Naive thymus-derived CD4-positive, alpha-beta T cell (primary cell): Measurements from ENCODE around the gene KIAA0825. TPM values are rescaled to one million over a fixed set of nuclear protein-coding genes. Genes with fewer than 3 reads are reported as not detected.

ENCODE experiments used
- ATAC-seq: fragments of 150-1000 bp; cut with Tn5 transposase; 2 replicates; pipeline ENCODE4 v1.10.0; 2021; ENCODE audit warnings: mild to moderate bottlenecking, moderate library complexity
- CTCF ChIA-PET: fragments of 350-600 bp; sonication (Branson Sonifier 250); formaldehyde crosslinking; loops from one replicate; lab custom pipeline; 2021; ENCODE audit warnings: antibody characterized with exemption; lab: Charles Lee
- POLR2A ChIA-PET: fragments of 350-600 bp; sonication (Branson Sonifier 250); formaldehyde crosslinking; loops from one replicate; lab custom pipeline; 2021; ENCODE audit warnings: antibody characterized with exemption, inconsistent platforms; lab: Charles Lee
- DNase-seq, 9 donors: peaks; one replicate each; pipeline versions ENCODE4 v3.0.0 to v3.0.0-alpha.2; 2020 to 2022; ENCODE audit warnings: mixed read lengths in 1 of 9
- H3K27ac ChIP-seq: one replicate; pipeline ENCODE4 v1.7.0; 2013; ENCODE audit warnings: mild to moderate bottlenecking, low read depth, low read length, moderate library complexity
- H3K27me3 ChIP-seq, 2 donors: one replicate each; pipeline ENCODE4 v1.7.0; 2013; ENCODE audit warnings: low read length in 2 of 2, mild to moderate bottlenecking in 2 of 2, moderate library complexity in 2 of 2; ENCODE audit not compliant: control insufficient read depth in 2 of 2, insufficient read depth in 2 of 2
- H3K36me3 ChIP-seq, 3 experiments: 1 replicate in 2 of 3; 2 replicates in 1 of 3; pipeline ENCODE4 v1.7.0; 2013; ENCODE audit warnings: low read length in 3 of 3, mild to moderate bottlenecking in 3 of 3, moderate library complexity in 1 of 3; ENCODE audit not compliant: insufficient read depth in 3 of 3, control insufficient read depth in 2 of 3
- H3K4me1 ChIP-seq, 2 donors: one replicate each; pipeline ENCODE4 v1.7.0; 2013; ENCODE audit warnings: low read length in 2 of 2, mild to moderate bottlenecking in 2 of 2, moderate library complexity in 1 of 2; ENCODE audit not compliant: control insufficient read depth in 2 of 2, insufficient read depth in 2 of 2
- H3K4me3 ChIP-seq: 2 replicates; pipeline ENCODE4 v1.7.0; 2013; ENCODE audit warnings: mild to moderate bottlenecking, low read length
- H3K9me3 ChIP-seq, 3 experiments: 1 replicate in 2 of 3; 2 replicates in 1 of 3; pipeline ENCODE4 v1.7.0; 2013; ENCODE audit warnings: low read length in 3 of 3; ENCODE audit not compliant: control insufficient read depth in 2 of 3
- H3K27ac Mint-ChIP-seq, 9 donors: one replicate each; pipeline ENCODE4 v1.8.0; 2020 to 2022; ENCODE audit warnings: mixed read lengths in 9 of 9, mild to moderate bottlenecking in 8 of 9, moderate library complexity in 5 of 9, inconsistent platforms in 2 of 9
- H3K27me3 Mint-ChIP-seq, 5 donors: one replicate each; pipeline ENCODE4 v1.8.0; 2021 to 2022; ENCODE audit warnings: mixed read lengths in 5 of 5, mild to moderate bottlenecking in 1 of 5
- H3K36me3 Mint-ChIP-seq, 5 donors: one replicate each; pipeline ENCODE4 v1.8.0; 2020 to 2022; ENCODE audit warnings: mixed read lengths in 5 of 5, mild to moderate bottlenecking in 3 of 5, inconsistent platforms in 1 of 5
- H3K4me1 Mint-ChIP-seq, 7 donors: one replicate each; pipeline ENCODE4 v1.8.0; 2020 to 2022; ENCODE audit warnings: mixed read lengths in 7 of 7, mild to moderate bottlenecking in 3 of 7, inconsistent platforms in 1 of 7
- H3K4me3 Mint-ChIP-seq, 10 donors: one replicate each; pipeline ENCODE4 v1.8.0; 2020 to 2022; ENCODE audit warnings: mild to moderate bottlenecking in 10 of 10, mixed read lengths in 10 of 10, moderate library complexity in 6 of 10, inconsistent platforms in 2 of 10
- H3K9me3 Mint-ChIP-seq, 11 donors: one replicate each; pipeline ENCODE4 v1.8.0; 2020 to 2022; ENCODE audit warnings: mixed read lengths in 11 of 11, mild to moderate bottlenecking in 4 of 11, inconsistent platforms in 1 of 11, moderate library complexity in 1 of 11
- intact Hi-C, 2 donors: fragments of 100-400 bp; cut with micrococcal nuclease; formaldehyde crosslinking; loops; one replicate each; pipeline ENCODE4 v1.15.1; 2023
- polyA plus RNA-seq, 2 donors: library from polyadenylated mRNA; unstranded; fragments of 300-500 nt; fragmentation: Illumina TruSeq; gene quantifications; one replicate each; pipeline ENCODE4 v1.2.3, GENCODE V29; 2021
- total RNA-seq, 6 experiments: library from RNA in 5 of 6; stranded (reverse) in 5 of 6; gene quantifications; 1 replicate in 5 of 6; 2 replicates in 1 of 6; pipeline ENCODE4 v1.2.3 and lab custom pipeline; 2021 to 2026

Gene KIAA0825
- total and polyA plus RNA-seq, 7 experiments from 2014 or later: 0.38 to 3.2 (median 1.3) TPM

DNA sequence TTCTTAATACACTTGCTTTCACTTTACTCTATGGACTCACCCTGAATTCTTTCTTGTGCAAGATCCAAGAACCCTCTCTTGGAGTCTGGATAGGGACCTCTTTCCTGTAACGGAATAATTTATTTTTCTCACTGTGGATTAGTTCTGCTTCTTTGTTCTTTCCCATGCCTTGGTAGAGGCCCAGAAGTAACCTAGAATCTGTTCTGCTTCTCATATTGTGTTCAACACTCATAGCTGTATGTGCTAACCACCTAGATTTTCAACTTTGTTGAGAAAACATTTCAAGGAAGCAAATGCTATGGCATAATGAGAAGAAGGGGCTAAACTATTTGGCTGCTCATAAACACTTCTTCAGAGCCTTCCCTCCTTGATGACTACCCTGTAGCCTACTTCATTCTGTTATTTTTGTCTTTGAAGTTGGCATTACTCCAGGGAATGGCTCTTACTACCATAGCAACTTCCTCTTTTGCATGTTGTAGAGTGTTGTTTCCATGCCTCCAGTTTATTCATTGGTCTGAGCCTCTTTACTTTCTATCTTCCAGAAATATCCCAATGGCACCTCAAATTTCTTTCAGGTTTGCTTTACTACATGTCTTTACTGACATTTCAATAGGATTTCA is 74.3 kb downstream of the KIAA0825 start:
- Histone ChIP-seq H3K27me3 (no peaks in the 10 kb centered on the region), H3K9me3 (no peaks in the 10 kb centered on the region), H3K36me3 (no peaks in the 10 kb centered on the region), H3K4me3 (no peak overlapping the region), H3K4me1 (no peaks in the 10 kb centered on the region), H3K27ac (no peak overlapping the region)
- ChIA-PET CTCF (no interaction called here), POLR2A (no interaction called here)
- H3K27ac Mint-ChIP-seq: no peak overlapping the region
- H3K4me1 Mint-ChIP-seq: peaks cover 0 to 8% (median 0%) of the 10 kb centered on the region in 7 donors
- DNase-seq (no peak), ATAC-seq (peak; percentile 53)
- peaks cover 6 to 44% (median 9%) of the 10 kb centered on the region in 5 donors for H3K36me3 Mint-ChIP-seq
- peaks cover 0 to 27% (median 9%) of the 10 kb centered on the region in 11 donors for H3K9me3 Mint-ChIP-seq
- intact Hi-C loops: no loop called here
- no peak overlapping the region for H3K4me3 Mint-ChIP-seq
- no peaks in the 10 kb centered on the region for H3K27me3 Mint-ChIP-seq

DNA sequence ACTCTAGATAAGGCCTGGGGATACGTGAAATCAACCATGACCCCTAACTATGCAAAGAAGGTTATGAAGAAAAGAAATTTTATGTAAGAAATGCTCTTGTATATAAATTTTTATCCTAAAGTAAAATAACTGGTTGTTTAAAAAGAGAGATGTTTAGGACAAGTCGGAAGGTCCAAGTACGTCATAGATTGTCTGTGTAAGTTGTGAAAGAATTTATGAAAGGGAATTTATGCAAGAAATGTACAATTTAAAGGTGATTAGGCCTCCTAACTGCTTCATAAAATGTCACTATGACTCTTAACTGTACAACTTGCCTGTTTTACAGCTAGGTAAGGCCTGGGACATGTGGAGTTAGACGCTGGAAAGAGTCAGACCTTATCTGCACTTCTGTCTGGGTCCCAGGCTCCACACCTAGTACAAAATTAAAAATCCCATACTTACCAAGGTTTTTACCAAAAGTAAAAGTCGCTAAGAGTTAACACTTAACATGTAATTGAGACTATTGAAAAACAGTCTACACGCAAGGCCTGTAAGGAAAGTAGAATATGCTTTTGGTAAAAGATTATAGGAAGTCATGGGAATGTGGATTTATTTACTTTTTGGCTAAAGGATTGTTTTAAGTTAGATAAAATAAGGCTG is 77.4 kb downstream of the KIAA0825 start:
- Mint-ChIP-seq H3K4me3 (no peak overlapping the region), H3K9me3 (peaks cover 0 to 23% (median 8%) of the 10 kb centered on the region in 11 donors), H3K27ac (no peak overlapping the region), H3K36me3 (peaks cover 6 to 26% (median 7%) of the 10 kb centered on the region in 5 donors), H3K27me3 (no peaks in the 10 kb centered on the region), H3K4me1 (peaks cover 0 to 5% (median 0%) of the 10 kb centered on the region in 7 donors)
- intact Hi-C loops: no loop called here
- ATAC-seq (no peak), DNase-seq (no peak)
- POLR2A ChIA-PET: no interaction called here
- H3K36me3 ChIP-seq: no peaks in the 10 kb centered on the region
- H3K9me3 ChIP-seq: no peaks in the 10 kb centered on the region
- CTCF ChIA-PET: no interaction called here
- no peaks in the 10 kb centered on the region for H3K4me1 ChIP-seq
- no peaks in the 10 kb centered on the region for H3K27me3 ChIP-seq
- no peak overlapping the region for H3K4me3 ChIP-seq
- no peak overlapping the region for H3K27ac ChIP-seq

DNA sequence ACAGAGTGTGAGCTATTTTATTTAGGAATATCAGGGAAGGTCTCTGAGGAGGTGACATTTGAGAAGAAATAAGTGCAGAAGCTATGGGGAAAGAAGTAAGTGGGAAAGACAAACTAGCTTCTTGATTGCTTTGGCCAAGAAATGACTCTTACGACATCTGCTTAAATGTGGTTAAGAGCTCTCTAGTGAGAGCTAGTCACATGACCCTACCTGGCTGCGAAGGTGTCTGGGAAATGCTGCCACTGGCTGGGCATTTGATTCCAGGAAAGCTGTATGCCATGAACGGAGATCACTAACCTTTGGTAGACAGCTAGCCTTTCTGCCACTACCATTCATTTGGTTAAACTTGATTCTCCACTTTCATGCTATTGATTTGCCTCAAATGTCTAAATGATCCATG is 80.1 kb downstream of the KIAA0825 start:
- ATAC-seq (no peak), DNase-seq (no peak)
- H3K4me1 ChIP-seq: no peaks in the 10 kb centered on the region
- H3K36me3 ChIP-seq: no peaks in the 10 kb centered on the region
- Mint-ChIP-seq H3K9me3 (peaks cover 0 to 18% (median 8%) of the 10 kb centered on the region in 11 donors), H3K27ac (no peak overlapping the region), H3K4me1 (no peaks in the 10 kb centered on the region), H3K27me3 (no peaks in the 10 kb centered on the region), H3K4me3 (no peak overlapping the region), H3K36me3 (peaks cover 1 to 15% (median 8%) of the 10 kb centered on the region in 5 donors)
- no peaks in the 10 kb centered on the region for H3K27me3 ChIP-seq
- ChIA-PET CTCF (no interaction called here), POLR2A (no interaction called here)
- H3K9me3 ChIP-seq: no peaks in the 10 kb centered on the region
- intact Hi-C loops: no loop called here
- no peak overlapping the region for H3K4me3 ChIP-seq
- no peak overlapping the region for H3K27ac ChIP-seq

DNA sequence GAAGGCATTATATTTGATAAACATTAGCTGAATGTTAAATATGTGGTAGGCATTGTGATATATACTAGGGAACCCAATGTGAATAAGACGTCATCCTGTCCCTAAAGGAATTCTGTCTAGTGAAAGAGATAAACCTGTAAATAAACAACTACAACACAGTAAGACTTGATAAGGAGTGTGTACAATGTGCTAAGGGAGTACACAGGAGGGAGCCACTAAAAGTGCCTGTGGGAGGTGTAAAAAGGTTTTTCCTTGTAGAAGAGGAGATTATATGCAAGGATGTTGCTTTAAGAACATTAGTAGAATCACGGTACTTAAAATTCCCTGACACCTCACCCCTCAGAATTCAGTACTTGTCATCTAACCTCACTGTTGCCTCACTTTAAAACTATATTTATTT is 91.7 kb downstream of the KIAA0825 start:
- no peak for ATAC-seq
- H3K9me3 Mint-ChIP-seq: no peaks in the 10 kb centered on the region
- Histone ChIP-seq H3K9me3 (no peaks in the 10 kb centered on the region), H3K27me3 (no peaks in the 10 kb centered on the region), H3K36me3 (no peaks in the 10 kb centered on the region), H3K4me3 (no peak overlapping the region), H3K4me1 (no peaks in the 10 kb centered on the region), H3K27ac (no peak overlapping the region)
- no peaks in the 10 kb centered on the region for H3K36me3 Mint-ChIP-seq
- intact Hi-C loops: loop anchor here in 1 of 2 donors (5.0 to 10.0 kb wide), 2 partner anchors 388 to 944 kb away; partner anchors contain the start of genes NR2F1 and NR2F1-AS1
- H3K27ac Mint-ChIP-seq: no peak overlapping the region
- H3K27me3 Mint-ChIP-seq: no peaks in the 10 kb centered on the region
- CTCF ChIA-PET: interaction anchor here (0.8 to 1.1 kb wide), 2 partner anchors 212 to 216 kb away, joined by 3 to 5 read pairs; no protein-coding TSS in a partner anchor
- H3K4me1 Mint-ChIP-seq: peaks cover 0 to 3% (median 0%) of the 10 kb centered on the region in 7 donors
- H3K4me3 Mint-ChIP-seq: no peak overlapping the region
- DNase-seq: no peak
- POLR2A ChIA-PET: no interaction called here

DNA sequence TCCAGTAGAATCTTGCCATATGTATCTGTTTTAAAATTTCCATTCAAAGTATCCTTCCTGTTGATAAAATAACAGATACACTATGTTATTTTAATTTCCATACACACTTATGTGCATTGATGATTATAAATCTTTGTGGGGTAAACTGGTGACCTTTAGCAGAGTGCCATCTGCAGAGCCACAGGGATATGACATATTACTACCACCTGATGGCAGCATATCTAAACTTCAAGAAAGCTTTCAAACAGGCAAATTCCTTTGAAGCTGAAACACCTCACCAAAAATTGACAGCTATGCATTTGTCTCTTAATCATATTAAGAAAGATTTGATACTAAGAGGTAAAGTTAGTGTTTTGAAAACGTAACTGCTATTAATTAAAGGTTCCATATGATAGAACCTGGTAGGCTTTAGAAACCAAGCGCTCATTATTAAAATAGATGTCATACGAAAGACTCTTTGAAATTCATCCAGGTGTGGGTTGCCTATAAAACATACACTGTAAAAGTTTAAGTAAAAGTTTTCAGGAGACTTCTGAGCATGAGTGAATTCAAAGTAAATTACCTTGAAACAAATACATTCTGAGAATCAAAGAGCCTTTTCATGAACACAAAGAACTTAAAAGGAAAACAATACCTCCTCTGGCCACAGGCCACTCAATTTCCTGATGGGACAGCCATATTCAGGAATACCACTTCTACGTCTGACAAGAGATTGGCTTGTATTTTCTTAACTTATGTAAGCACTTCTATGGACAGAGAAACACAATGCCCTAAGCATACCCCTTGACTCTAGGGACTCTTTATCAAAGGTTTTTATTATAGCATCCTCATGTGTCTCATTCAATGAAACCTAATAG is 93.3 kb downstream of the KIAA0825 start:
- Histone ChIP-seq H3K36me3 (no peaks in the 10 kb centered on the region), H3K9me3 (no peaks in the 10 kb centered on the region), H3K4me3 (no peak overlapping the region), H3K27me3 (no peaks in the 10 kb centered on the region), H3K27ac (no peak overlapping the region), H3K4me1 (no peaks in the 10 kb centered on the region)
- intact Hi-C loops: loop anchor here (1.0 to 10.0 kb wide), 7 partner anchors 94 to 943 kb away; partner anchors contain the start of genes KIAA0825 (in 2 of the 2), SLF1 (in 2 of the 2), NR2F1 (in 1 of the 2) and NR2F1-AS1 (in 1 of the 2)
- Mint-ChIP-seq H3K4me1 (peaks cover 0 to 3% (median 0%) of the 10 kb centered on the region in 7 donors), H3K36me3 (no peaks in the 10 kb centered on the region), H3K27ac (no peak overlapping the region), H3K9me3 (no peaks in the 10 kb centered on the region), H3K4me3 (no peak overlapping the region), H3K27me3 (peaks cover 0 to 5% (median 0%) of the 10 kb centered on the region in 5 donors)
- CTCF ChIA-PET: interaction anchor here (1.1 to 1.6 kb wide), 3 partner anchors 10 to 325 kb away, joined by 4 to 13 read pairs (median 4); no protein-coding TSS in a partner anchor
- DNase-seq: peak in 7 of 9 donors; percentile 2 to 43 (median 27)
- peak; percentile 66 for ATAC-seq
- POLR2A ChIA-PET: no interaction called here

DNA sequence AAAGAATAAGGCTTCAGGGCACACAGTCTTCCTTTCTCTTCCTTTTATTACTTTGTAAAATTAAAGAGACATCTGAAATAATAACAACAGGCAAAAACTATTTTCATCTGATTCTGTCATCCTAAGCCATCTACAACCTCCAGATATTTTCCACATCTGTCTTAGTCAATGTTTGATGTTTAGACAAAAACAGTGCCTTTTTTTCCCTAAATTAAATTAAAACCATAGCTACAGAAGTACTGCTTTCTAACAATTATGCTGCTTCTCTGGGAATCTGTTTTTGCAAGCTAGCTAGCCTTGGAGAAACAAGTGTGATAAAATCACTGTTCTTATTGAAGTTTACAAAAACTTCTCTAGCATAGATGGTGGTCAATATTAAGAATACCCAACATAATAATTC is 95.4 kb downstream of the KIAA0825 start:
- intact Hi-C loops: loop anchor here in 1 of 2 donors (10.0 kb wide), 1 partner anchor 392 kb away; no protein-coding TSS in a partner anchor
- H3K27ac Mint-ChIP-seq: no peak overlapping the region
- H3K4me1 Mint-ChIP-seq: peaks cover 0 to 3% (median 0%) of the 10 kb centered on the region in 7 donors
- no peak for ATAC-seq
- H3K4me1 ChIP-seq: no peaks in the 10 kb centered on the region
- H3K36me3 ChIP-seq: no peaks in the 10 kb centered on the region
- no peaks in the 10 kb centered on the region for H3K9me3 Mint-ChIP-seq
- ChIA-PET CTCF (interaction anchor here (0.9 to 1.4 kb wide), 2 partner anchors 30 to 216 kb away, joined by 3 to 4 read pairs; no protein-coding TSS in a partner anchor), POLR2A (no interaction called here)
- H3K36me3 Mint-ChIP-seq: no peaks in the 10 kb centered on the region
- H3K27me3 Mint-ChIP-seq: peaks cover 0 to 5% (median 0%) of the 10 kb centered on the region in 5 donors
- H3K9me3 ChIP-seq: no peaks in the 10 kb centered on the region
- no peak overlapping the region for H3K4me3 ChIP-seq
- no peak overlapping the region for H3K4me3 Mint-ChIP-seq
- H3K27ac ChIP-seq: no peak overlapping the region
- no peaks in the 10 kb centered on the region for H3K27me3 ChIP-seq
- DNase-seq: no peak
